OCI-LY1 (cell line): ENCODE measurements around the gene DYRK2.

Source experiments
- CTCF ChIP-seq: fragments of 200-600 bp; sonication (generic), shearing (Covaris generic); IDR thresholded peaks from 2 replicates; pipeline ENCODE4 v1.5.1; 2017; ENCODE audit warnings: mild to moderate bottlenecking, antibody characterized with exemption, low read length, moderate library complexity, mixed read lengths
- EZH2 ChIP-seq: fragments of 200-600 bp; sonication (generic), shearing (Covaris generic); IDR thresholded peaks from 2 replicates; pipeline ENCODE4 v1.8.0; 2017; ENCODE audit warnings: borderline replicate concordance, mixed run types, mild to moderate bottlenecking, antibody characterized with exemption, low read length, moderate library complexity, mixed read lengths

GRCh38 chr12:67656251-67656650 lies 7.7 kb downstream of the DYRK2 start:
- TF ChIP-seq CTCF: no peak
- TF ChIP-seq EZH2: no peak
